Measurements from ENCODE around the gene NXPH1.

The NXPH1 gene

DNA sequence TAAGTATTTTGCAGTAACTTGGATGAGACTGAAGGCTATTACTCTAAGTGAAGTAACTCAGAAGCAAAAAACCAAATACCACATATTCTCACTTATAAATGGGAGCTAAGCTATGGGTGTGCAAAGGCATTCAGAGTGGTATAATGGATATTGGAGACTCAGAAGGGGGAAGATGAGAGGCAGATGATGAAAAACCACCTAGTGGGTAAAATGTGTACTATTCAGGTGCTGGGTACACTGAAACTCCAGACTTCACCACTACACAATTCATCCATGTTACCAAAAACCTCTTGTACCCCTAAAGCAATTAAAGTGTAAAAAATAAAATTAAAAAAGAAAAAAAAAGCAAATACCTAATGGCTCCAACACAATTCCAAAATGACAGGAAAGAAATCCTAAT lies 351.7 kb downstream of the NXPH1 start:
- H3K4me3 ChIP-seq (ENCODE audit: low read depth, low read length): no peak overlapping the region
- TF ChIP-seq, protein P1, sequence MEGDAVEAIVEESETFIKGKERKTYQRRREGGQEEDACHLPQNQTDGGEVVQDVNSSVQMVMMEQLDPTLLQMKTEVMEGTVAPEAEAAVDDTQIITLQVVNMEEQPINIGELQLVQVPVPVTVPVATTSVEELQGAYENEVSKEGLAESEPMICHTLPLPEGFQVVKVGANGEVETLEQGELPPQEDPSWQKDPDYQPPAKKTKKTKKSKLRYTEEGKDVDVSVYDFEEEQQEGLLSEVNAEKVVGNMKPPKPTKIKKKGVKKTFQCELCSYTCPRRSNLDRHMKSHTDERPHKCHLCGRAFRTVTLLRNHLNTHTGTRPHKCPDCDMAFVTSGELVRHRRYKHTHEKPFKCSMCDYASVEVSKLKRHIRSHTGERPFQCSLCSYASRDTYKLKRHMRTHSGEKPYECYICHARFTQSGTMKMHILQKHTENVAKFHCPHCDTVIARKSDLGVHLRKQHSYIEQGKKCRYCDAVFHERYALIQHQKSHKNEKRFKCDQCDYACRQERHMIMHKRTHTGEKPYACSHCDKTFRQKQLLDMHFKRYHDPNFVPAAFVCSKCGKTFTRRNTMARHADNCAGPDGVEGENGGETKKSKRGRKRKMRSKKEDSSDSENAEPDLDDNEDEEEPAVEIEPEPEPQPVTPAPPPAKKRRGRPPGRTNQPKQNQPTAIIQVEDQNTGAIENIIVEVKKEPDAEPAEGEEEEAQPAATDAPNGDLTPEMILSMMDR (IDR thresholded peaks at IDR 0.05; ENCODE audit: low read depth, low read length): no peak

DNA sequence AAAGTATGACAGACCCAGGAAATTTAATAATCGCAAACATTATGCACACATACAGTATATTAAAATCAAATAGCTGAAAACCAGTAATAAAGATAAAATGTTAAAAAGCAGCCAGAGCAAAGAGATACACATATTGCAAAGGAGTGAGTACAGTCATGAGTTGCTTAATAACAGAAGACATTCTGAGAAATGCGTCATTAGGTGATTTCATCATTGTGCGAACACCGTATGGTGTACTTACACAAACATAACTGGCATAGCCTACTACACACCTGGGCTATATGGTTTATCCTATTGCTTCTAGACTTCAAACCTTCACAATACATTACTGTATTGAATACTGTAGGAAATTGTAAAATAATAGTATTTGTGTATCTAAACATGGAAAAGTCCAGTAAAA lies 367.6 kb downstream of the NXPH1 start:
- TF ChIP-seq, protein P1 (IDR thresholded peaks at IDR 0.05; ENCODE audit: low read depth, low read length): no peak

More for the DNA sequence above, 367.6 kb downstream of the NXPH1 start:
- H3K4me3 ChIP-seq (ENCODE audit: low read depth, low read length): no peak overlapping the region
